ENCODE measurements around the gene HOXD11.
A peak's percentile ranks its signal among the peaks of the same experiment; 100 is the strongest.

HOXD11 gene

DNA sequence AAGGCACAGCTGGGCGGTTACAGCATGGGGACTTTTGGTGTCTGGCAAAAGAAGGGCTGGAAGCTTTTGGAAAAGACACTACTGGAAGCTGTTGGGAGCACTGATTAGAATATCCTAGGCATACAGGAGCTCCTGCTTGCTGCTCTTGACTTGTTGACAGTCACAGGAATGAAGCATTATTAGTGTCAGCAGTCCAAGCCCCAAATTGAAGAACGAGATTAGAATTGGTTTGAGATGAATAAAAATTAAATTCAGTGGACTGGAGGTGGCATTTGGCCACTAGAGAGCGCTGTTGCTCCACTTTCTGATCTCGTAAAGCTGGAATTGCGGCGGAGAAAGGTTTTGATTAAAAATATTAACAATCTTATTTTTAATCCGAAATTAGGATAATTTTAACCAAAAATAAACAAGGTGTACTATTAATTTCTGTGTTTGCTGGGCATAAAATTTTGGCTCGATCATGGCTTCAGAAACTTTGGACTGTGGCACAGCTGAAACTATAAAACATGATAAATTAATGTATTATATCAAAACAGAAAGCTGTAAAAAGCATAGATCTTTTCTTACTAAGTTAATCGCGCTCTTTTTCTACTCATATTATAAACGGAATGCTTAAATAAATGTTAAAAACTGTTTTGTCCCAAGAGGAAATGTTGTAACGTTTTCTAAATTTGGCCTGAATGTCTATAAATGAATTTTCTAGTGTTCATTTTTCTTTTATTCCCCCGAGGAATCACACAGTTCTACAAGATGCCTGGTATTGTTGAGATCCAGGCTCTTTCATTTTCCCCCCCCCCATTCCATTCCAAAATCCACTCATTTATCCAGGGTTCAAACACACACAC lies 20.1 kb downstream of the HOXD11 start:
- H3K27me3 ChIP-seq (ENCODE audit: control insufficient read depth, insufficient read depth, low read length) = peaks cover 14% of the 10 kb centered on the region
- no peak overlapping the region for H3K9ac ChIP-seq (ENCODE audit: low read length)
- H3K4me3 ChIP-seq (ENCODE audit: low read length) = no peak overlapping the region
- H3K36me3 ChIP-seq (ENCODE audit: control insufficient read depth, insufficient read depth, low read length) = no peaks in the 10 kb centered on the region
- H3K27ac ChIP-seq (ENCODE audit: low read depth, low read length) = no peak overlapping the region
- H3K4me1 ChIP-seq (ENCODE audit: control insufficient read depth, insufficient read depth, low read length) = peaks cover 4% of the 10 kb centered on the region

DNA sequence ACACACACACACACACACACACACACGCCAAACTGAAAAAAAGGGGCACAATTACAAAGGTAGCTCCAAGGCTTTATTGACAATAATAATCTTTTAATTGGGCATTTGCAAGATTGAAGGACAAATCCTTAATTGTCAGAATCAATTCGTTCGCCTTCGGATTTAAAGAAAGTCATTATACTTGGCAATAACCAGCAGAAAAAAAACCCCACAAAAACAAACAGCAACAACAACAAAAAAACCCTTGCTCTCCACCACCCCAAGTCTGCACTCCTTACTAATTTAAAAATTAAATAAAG lies 20.6 kb downstream of the HOXD11 start:
- H3K4me3 ChIP-seq (ENCODE audit: low read length) = no peak overlapping the region
- no peak overlapping the region for H3K9ac ChIP-seq (ENCODE audit: low read length)
- no peaks in the 10 kb centered on the region for H3K36me3 ChIP-seq (ENCODE audit: control insufficient read depth, insufficient read depth, low read length)
- H3K4me1 ChIP-seq (ENCODE audit: control insufficient read depth, insufficient read depth, low read length) = peaks cover 4% of the 10 kb centered on the region
- no peak overlapping the region for H3K27ac ChIP-seq (ENCODE audit: low read depth, low read length)
- peaks cover 14% of the 10 kb centered on the region for H3K27me3 ChIP-seq (ENCODE audit: control insufficient read depth, insufficient read depth, low read length)

DNA sequence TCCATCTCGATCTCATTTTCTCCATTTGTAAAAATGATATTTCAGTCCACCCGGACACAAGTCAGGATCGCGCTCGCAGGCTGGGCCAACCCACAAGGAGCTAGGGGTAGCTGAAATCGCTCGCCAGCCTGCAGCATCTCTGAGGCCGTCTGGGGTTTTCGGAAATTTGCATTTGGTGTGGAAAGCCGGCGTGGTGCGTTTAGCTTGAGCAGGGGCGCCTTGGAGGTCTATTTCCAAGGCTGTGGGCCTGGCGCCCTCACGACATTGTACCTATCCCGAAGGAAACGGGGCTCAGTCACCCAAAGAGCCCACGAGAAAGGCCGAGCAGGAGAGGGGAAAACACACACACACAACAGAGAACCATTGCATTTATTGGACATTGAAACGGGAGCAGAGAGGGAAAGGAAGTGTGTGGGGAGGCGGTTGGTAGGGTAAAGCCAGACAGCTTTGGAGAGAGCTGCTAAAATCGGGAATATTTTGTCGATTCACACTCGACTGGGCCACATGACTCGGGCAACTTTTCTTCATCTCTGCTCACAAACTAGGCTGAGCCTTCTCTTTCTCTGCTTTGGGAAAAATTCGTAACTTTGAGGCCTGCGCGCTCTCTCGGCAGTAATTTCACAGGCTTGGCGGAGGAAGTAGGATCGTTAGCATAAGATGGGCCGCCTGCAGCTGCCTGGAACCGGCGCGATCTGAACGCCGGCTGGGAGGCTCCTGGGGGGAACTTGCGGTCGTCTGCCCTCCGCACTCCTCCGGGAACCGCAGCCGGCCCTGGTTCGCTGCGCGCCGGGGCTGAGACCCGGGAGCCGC lies 21.3 kb downstream of the HOXD11 start:
- H3K36me3 ChIP-seq (ENCODE audit: control insufficient read depth, insufficient read depth, low read length) = no peaks in the 10 kb centered on the region
- peaks cover 5% of the 10 kb centered on the region for H3K4me1 ChIP-seq (ENCODE audit: control insufficient read depth, insufficient read depth, low read length)
- H3K27me3 ChIP-seq (ENCODE audit: control insufficient read depth, insufficient read depth, low read length) = peaks cover 11% of the 10 kb centered on the region
- peak overlapping the region; percentile 91 for H3K27ac ChIP-seq (ENCODE audit: low read depth, low read length)
- H3K4me3 ChIP-seq (ENCODE audit: low read length) = peak overlapping the region; percentile 71
- H3K9ac ChIP-seq (ENCODE audit: low read length) = peak overlapping the region; percentile 1

DNA sequence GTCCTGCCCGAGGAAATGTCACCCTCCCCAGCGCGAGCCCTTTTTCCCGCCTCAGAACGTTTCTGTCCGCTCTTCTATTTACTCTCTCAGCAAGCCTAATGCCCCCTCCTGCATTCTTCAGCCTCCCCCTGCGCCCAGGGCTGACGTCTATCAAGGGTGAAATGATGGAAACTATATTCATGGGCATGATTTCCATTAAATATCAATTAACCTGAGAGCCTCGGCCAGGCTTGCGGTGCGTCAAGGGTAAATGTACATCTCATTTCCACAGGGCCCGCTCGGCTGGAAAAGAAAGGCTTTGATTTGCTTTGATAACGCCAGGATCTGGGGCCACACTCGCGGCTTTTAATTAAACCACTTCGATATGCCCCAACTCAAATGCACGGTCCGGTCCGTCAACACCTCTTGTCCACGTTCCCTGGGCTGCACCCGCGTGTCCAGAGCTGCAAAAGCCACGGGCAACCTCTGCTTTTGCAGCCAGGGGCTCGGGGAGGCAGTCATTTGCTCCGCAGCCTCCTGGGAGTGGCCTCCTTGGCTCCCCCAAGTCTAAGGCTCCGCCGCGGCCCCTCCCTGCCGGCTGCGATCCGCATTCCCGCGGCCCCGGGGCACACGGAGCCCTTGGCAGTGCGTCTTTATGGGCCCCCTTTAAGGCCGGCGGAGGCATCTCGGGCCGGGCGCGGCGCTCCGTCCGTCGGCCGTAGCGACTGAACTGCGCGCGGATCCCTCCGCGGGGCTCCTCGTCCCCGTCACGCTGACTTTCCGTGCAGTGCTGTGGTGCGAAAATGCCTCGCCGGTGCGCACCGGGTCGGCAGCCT lies 22.1 kb downstream of the HOXD11 start, which contains the start of gene HOXD8:
TSS of gene HOXD8 (plus strand) at position 724 of the 815 bp plus-strand sequence. CDS start 662 bp downstream, outside the sequence.
- H3K27ac ChIP-seq (ENCODE audit: low read depth, low read length) = peak within 1 kb of the TSS; percentile 91
- H3K36me3 ChIP-seq (ENCODE audit: control insufficient read depth, insufficient read depth, low read length) = no peaks in the 10 kb centered on the region
- peak within 1 kb of the TSS; percentile 71 for H3K4me3 ChIP-seq (ENCODE audit: low read length)
- peaks cover 8% of the 10 kb centered on the region for H3K27me3 ChIP-seq (ENCODE audit: control insufficient read depth, insufficient read depth, low read length)
- H3K9ac ChIP-seq (ENCODE audit: low read length) = peak within 1 kb of the TSS; percentile 14
- peaks cover 6% of the 10 kb centered on the region for H3K4me1 ChIP-seq (ENCODE audit: control insufficient read depth, insufficient read depth, low read length)

DNA sequence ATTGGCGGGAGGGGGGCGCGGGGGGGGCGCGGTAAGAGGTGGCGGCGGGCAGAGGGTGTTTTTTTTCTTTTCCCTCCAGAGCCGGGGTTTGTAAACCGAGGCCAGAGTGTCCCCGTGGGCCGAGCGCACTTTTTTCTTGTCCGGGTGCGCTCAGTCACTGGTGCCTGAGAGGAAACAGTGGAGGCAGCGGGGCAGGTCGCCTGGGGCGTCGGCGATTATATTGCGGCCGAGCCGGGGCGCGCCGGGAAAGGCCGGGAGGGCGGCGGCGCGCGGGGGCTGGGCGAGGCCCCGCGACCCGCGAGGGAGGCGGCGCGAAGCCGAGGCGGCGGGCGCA lies 22.7 kb downstream of the HOXD11 start:
- peak overlapping the region; percentile 71 for H3K4me3 ChIP-seq (ENCODE audit: low read length)
- H3K36me3 ChIP-seq (ENCODE audit: control insufficient read depth, insufficient read depth, low read length) = no peaks in the 10 kb centered on the region
- peaks cover 6% of the 10 kb centered on the region for H3K4me1 ChIP-seq (ENCODE audit: control insufficient read depth, insufficient read depth, low read length)
- no peak overlapping the region for H3K9ac ChIP-seq (ENCODE audit: low read length)
- H3K27me3 ChIP-seq (ENCODE audit: control insufficient read depth, insufficient read depth, low read length) = peaks cover 5% of the 10 kb centered on the region
- peak overlapping the region; percentile 91 for H3K27ac ChIP-seq (ENCODE audit: low read depth, low read length)

DNA sequence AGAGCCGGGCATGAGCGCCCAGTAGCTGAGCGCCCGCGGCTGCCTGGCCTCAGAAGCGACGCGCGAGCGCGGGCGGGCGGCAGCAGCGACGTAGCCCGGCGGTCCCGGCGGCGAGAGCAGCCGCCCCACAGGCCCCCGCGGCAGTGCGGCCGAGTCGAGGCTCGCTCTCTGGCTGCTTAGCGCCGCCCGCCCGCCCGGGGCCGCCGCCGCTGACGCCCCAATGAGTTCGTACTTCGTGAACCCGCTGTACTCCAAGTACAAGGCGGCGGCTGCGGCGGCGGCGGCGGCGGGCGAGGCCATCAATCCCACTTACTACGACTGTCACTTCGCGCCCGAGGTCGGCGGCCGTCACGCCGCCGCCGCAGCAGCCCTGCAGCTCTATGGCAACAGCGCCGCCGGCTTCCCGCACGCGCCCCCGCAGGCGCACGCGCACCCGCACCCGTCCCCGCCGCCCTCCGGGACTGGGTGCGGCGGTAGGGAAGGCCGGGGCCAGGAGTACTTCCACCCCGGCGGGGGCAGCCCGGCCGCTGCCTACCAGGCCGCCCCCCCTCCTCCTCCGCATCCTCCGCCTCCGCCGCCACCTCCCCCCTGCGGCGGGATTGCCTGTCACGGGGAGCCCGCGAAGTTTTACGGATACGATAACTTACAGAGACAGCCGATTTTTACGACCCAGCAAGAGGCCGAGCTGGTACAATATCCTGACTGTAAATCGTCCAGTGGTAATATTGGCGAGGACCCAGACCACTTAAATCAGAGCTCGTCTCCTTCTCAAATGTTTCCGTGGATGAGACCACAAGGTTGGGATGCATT lies 23.3 kb downstream of the HOXD11 start:
- no peaks in the 10 kb centered on the region for H3K36me3 ChIP-seq (ENCODE audit: control insufficient read depth, insufficient read depth, low read length)
- peaks cover 6% of the 10 kb centered on the region for H3K4me1 ChIP-seq (ENCODE audit: control insufficient read depth, insufficient read depth, low read length)
- H3K27ac ChIP-seq (ENCODE audit: low read depth, low read length) = peak overlapping the region; percentile 91
- peaks cover 5% of the 10 kb centered on the region for H3K27me3 ChIP-seq (ENCODE audit: control insufficient read depth, insufficient read depth, low read length)
- peak overlapping the region; percentile 71 for H3K4me3 ChIP-seq (ENCODE audit: low read length)
- no peak overlapping the region for H3K9ac ChIP-seq (ENCODE audit: low read length)

DNA sequence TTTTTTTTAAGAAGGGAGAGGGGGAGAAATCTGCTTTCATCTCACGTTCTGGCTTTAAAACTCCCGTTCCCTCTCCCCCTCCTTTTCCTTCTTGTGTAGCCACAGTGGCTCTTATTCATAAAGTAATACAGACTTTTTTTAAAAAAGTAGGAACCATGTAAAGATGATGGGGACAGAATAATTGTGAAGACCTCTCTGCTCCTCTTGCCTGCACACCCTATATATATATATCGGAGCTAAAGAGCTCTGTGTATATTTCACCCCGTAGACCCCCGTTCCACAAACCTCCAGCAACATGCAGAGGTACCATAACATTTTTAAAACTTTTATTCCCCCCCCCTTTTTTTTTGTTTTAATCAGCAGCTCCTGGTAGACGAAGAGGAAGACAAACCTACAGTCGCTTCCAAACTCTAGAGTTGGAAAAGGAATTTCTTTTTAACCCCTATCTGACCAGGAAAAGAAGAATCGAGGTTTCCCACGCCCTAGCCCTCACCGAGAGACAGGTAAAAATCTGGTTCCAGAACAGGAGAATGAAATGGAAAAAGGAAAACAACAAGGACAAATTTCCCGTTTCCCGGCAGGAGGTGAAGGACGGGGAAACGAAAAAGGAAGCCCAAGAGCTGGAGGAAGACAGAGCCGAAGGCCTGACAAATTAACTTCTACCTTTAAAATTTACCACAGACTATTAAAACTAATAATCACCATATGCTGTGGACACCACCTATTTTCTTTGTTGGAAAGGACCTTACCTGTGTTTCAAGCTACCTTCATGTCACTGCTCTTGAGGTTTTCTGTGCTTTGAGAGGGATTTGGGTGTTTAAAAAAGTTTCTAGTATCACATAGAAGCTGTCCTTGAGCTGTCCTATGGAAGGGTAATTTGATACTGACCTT lies 24.1 kb downstream of the HOXD11 start:
- H3K27me3 ChIP-seq (ENCODE audit: control insufficient read depth, insufficient read depth, low read length) = peaks cover 5% of the 10 kb centered on the region
- H3K4me3 ChIP-seq (ENCODE audit: low read length) = peak overlapping the region; percentile 71
- H3K27ac ChIP-seq (ENCODE audit: low read depth, low read length) = peak overlapping the region; percentile 91
- peaks cover 6% of the 10 kb centered on the region for H3K4me1 ChIP-seq (ENCODE audit: control insufficient read depth, insufficient read depth, low read length)
- H3K9ac ChIP-seq (ENCODE audit: low read length) = no peak overlapping the region
- no peaks in the 10 kb centered on the region for H3K36me3 ChIP-seq (ENCODE audit: control insufficient read depth, insufficient read depth, low read length)

DNA sequence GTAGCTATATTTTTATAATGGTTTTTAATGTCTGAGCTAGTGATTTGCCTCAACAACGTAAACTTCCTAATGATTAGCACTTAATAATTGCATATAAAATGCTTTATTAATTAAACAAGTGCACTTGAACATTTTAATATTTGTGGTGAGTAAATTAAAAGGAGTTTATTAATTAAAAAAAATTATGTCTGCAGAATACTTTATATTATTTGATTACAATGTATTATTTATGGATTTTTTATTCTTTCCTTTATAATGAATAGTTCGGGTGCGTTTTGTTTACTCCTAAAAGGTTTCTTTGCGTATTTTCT lies 24.7 kb downstream of the HOXD11 start:
- peak overlapping the region; percentile 58 for H3K4me3 ChIP-seq (ENCODE audit: low read length)
- no peak overlapping the region for H3K27ac ChIP-seq (ENCODE audit: low read depth, low read length)
- no peaks in the 10 kb centered on the region for H3K36me3 ChIP-seq (ENCODE audit: control insufficient read depth, insufficient read depth, low read length)
- peaks cover 5% of the 10 kb centered on the region for H3K27me3 ChIP-seq (ENCODE audit: control insufficient read depth, insufficient read depth, low read length)
- no peak overlapping the region for H3K9ac ChIP-seq (ENCODE audit: low read length)
- peaks cover 6% of the 10 kb centered on the region for H3K4me1 ChIP-seq (ENCODE audit: control insufficient read depth, insufficient read depth, low read length)

DNA sequence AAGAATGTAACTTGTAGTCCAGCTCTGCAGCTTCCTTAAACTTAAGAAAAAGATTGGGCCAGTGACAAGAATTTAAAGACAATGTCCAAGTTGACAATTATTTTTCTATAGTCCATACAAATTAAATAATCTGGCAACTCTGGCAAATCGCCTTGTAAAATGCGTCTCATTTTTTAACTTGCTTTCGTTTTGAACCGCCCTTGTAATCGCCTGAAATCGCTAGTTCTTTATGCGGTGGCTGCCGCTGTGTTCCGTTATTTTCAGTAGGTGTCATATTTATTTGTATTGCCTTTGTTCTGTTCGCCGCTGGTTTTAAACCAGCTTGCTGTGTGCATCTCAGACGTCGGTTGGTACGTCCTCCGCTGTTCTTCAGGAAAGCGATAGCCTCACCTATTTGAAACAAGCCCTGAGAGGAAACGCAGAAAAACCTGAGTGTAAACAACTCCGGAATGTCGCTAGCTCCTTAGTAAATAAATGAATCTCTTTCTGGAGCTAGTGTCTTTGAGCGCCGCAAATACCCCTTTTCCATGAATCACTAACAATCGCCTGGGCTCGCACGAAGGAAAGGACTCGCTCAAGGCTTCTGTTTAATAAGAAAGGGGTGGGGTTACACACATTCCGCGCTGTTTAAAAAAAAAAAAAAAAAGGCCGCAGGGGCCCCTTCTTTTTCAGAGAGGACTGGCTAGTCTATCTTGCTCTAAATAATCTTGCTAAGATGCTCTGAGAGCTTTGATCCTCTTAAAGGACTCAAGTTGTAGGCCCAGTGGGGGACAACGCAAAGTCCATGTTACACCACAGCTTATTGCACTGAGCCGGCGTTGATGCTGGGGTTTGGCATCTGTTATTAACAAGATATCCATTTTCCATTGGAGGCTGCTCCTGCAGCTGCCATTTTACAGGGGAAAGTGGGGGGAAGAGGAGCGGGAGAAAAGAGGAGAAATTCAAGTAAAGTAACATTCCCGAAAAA lies 25.4 kb downstream of the HOXD11 start:
- Histone ChIP-seq H3K27ac (ENCODE audit: low read depth, low read length) (peak overlapping the region; percentile 29), H3K36me3 (ENCODE audit: control insufficient read depth, insufficient read depth, low read length) (no peaks in the 10 kb centered on the region), H3K9ac (ENCODE audit: low read length) (no peak overlapping the region), H3K4me1 (ENCODE audit: control insufficient read depth, insufficient read depth, low read length) (peaks cover 6% of the 10 kb centered on the region), H3K4me3 (ENCODE audit: low read length) (peak overlapping the region; percentile 58), H3K27me3 (ENCODE audit: control insufficient read depth, insufficient read depth, low read length) (peaks cover 9% of the 10 kb centered on the region)

DNA sequence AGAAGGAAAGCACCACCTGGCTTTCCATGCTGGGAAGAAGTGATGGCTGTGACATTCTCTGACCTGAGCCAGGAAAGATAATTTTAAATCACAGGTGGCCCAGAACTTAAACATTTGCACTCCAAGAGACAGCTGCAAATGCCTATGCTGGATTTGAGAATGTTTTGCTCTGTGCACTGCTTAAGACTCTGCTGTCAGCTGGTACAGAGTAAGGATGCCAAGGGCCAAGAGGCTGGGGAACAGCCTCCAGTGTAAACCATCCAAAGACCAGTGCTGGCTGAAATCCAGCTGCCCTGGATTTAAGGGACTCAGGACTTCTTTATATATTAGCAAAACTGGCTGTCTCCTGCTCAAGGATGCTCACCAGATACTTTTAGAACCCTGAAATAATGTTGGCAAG lies 26.3 kb downstream of the HOXD11 start:
- Histone ChIP-seq H3K9ac (ENCODE audit: low read length) (no peak overlapping the region), H3K4me3 (ENCODE audit: low read length) (no peak overlapping the region), H3K27me3 (ENCODE audit: control insufficient read depth, insufficient read depth, low read length) (peaks cover 9% of the 10 kb centered on the region), H3K27ac (ENCODE audit: low read depth, low read length) (no peak overlapping the region), H3K36me3 (ENCODE audit: control insufficient read depth, insufficient read depth, low read length) (no peaks in the 10 kb centered on the region), H3K4me1 (ENCODE audit: control insufficient read depth, insufficient read depth, low read length) (peaks cover 6% of the 10 kb centered on the region)
